ENCODE results near the gene DOK4.

Gene DOK4

GRCh38 chr16:57483725-57484514 is 2.4 kb downstream of the DOK4 start:
- TF ChIP-seq CTCF (IDR thresholded peaks at IDR 0.05; ENCODE audit: unreplicated experiment in 3 of 3) = no peak
- Mint-ChIP-seq H3K4me1 (peaks cover 29% of the 10 kb centered on the region), H3K36me3 (ENCODE audit: low read depth) (no peaks in the 10 kb centered on the region), H3K4me3 (peak overlapping the region; percentile 66 to 92 (median 88)), H3K27me3 (ENCODE audit: low read depth) (peaks cover 7% of the 10 kb centered on the region), H3K9me3 (no peaks in the 10 kb centered on the region), H3K27ac (peak overlapping the region in 1 of 3 experiments; percentile 39)

GRCh38 chr16:57482845-57483545 is 3.3 kb downstream of the DOK4 start:
- Mint-ChIP-seq H3K4me3 (peak overlapping the region; percentile 50 to 80 (median 75)), H3K4me1 (peaks cover 30% of the 10 kb centered on the region), H3K27me3 (ENCODE audit: low read depth) (peaks cover 3% of the 10 kb centered on the region), H3K36me3 (ENCODE audit: low read depth) (no peaks in the 10 kb centered on the region), H3K9me3 (no peaks in the 10 kb centered on the region), H3K27ac (no peak overlapping the region)
- no peak for TF ChIP-seq CTCF (IDR thresholded peaks at IDR 0.05; ENCODE audit: unreplicated experiment in 3 of 3)

DNA sequence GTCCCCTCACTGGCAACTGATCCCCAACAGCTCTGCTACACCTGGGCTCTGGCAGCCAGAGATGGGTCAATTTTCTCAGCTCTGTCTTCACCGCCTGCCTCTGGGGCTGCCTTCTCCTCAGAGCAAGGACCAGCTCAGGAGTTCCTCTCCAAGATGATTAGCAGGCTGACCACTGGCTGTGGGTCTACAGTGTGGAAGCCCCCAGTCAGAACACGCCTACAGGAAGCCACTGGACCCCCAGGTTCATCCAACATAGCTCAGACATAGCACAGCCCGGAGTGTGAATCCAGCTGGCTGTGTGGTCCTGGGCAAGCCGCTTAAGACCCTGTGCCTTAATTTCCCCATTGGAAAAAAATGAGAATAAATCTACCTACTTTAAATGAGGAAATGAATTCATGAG is 4.9 kb downstream of the DOK4 start:
- no peak for TF ChIP-seq CTCF (IDR thresholded peaks at IDR 0.05; ENCODE audit: unreplicated experiment in 3 of 3)
- Mint-ChIP-seq H3K4me1 (peaks cover 21% of the 10 kb centered on the region), H3K36me3 (ENCODE audit: low read depth) (no peaks in the 10 kb centered on the region), H3K27me3 (ENCODE audit: low read depth) (peaks cover 3% of the 10 kb centered on the region), H3K27ac (peak overlapping the region in 1 of 3 experiments; percentile 38), H3K9me3 (no peaks in the 10 kb centered on the region), H3K4me3 (peak overlapping the region; percentile 59 to 62 (median 61))

- Mint-ChIP-seq H3K9me3 (no peaks in the 10 kb centered on the region), H3K27ac (peak overlapping the region in 2 of 3 experiments; percentile 19 to 63)
- no peak for TF ChIP-seq CTCF (IDR thresholded peaks at IDR 0.05; ENCODE audit: unreplicated experiment in 3 of 3)
Observed at GRCh38 chr16:57480754-57481230, 5.5 kb downstream of the DOK4 start.

GRCh38 chr16:57479976-57480753 is 6.1 kb downstream of the DOK4 start:
- TF ChIP-seq CTCF (IDR thresholded peaks at IDR 0.05; ENCODE audit: unreplicated experiment in 3 of 3) = no peak
- Mint-ChIP-seq H3K4me1 (peaks cover 21% of the 10 kb centered on the region), H3K36me3 (ENCODE audit: low read depth) (no peaks in the 10 kb centered on the region), H3K27me3 (ENCODE audit: low read depth) (no peaks in the 10 kb centered on the region), H3K9me3 (no peaks in the 10 kb centered on the region), H3K27ac (peak overlapping the region; percentile 19 to 82 (median 66)), H3K4me3 (peak overlapping the region; percentile 84 to 88 (median 85))

More at GRCh38 chr16:57480754-57481230, 5.5 kb downstream of the DOK4 start:
- Mint-ChIP-seq H3K4me3 (peak overlapping the region in 2 of 3 experiments; percentile 62 to 84), H3K4me1 (peaks cover 21% of the 10 kb centered on the region), H3K36me3 (ENCODE audit: low read depth) (no peaks in the 10 kb centered on the region), H3K27me3 (ENCODE audit: low read depth) (peaks cover 3% of the 10 kb centered on the region)
